ENCODE results near the gene PROSER3.

GRCh38 chr19:35743640-35744429 lies 14.1 kb upstream of the PROSER3 start:
- TF ChIP-seq CTCF (IDR thresholded peaks at IDR 0.05; ENCODE audit: low read depth, low read length), result no peak
- no peak for TF ChIP-seq POLR2A (IDR thresholded peaks at IDR 0.05; ENCODE audit: extremely low read depth, insufficient read length)

Data from NB4 (cell line).